Activated CD8-positive, alpha-beta memory T cell treated with anti-CD3 and anti-CD28 coated beads, Interleukin-2, amount 10 ng/mL, durations not matched to agents 7 days and 5 days (primary cell): Measurements from ENCODE around the gene NSD1. TPM values are rescaled to one million over a fixed set of nuclear protein-coding genes. Genes with fewer than 3 reads are reported as not detected.

Source experiments
- ATAC-seq: fragments of 150-1000 bp; cut with Tn5 transposase; one replicate; pipeline ENCODE4 v1.10.0; 2021; ENCODE audit warnings: moderate library complexity
- CTCF ChIA-PET: fragments of 350-600 bp; sonication (Branson Sonifier 250); formaldehyde crosslinking; loops from one replicate; lab custom pipeline; 2021; ENCODE audit warnings: antibody characterized with exemption; lab: Charles Lee
- DNase-seq: peaks from one replicate; pipeline ENCODE4 v3.0.0-alpha.2; 2020
- H3K27ac Mint-ChIP-seq: one replicate; pipeline ENCODE4 v1.8.0; 2021; ENCODE audit warnings: mild to moderate bottlenecking, mixed read lengths
- H3K27me3 Mint-ChIP-seq: one replicate; pipeline ENCODE4 v1.8.0; 2021; ENCODE audit warnings: mixed read lengths
- H3K36me3 Mint-ChIP-seq: one replicate; pipeline ENCODE4 v1.8.0; 2021; ENCODE audit warnings: mild to moderate bottlenecking, mixed read lengths
- H3K4me1 Mint-ChIP-seq: one replicate; pipeline ENCODE4 v1.8.0; 2021; ENCODE audit warnings: mixed read lengths
- H3K4me3 Mint-ChIP-seq: one replicate; pipeline ENCODE4 v1.8.0; 2021; ENCODE audit warnings: mild to moderate bottlenecking, moderate library complexity, mixed read lengths
- H3K9me3 Mint-ChIP-seq: one replicate; pipeline ENCODE4 v1.8.0; 2022; ENCODE audit warnings: low read depth, mixed read lengths
- total RNA-seq, 2 experiments: library from RNA; stranded (reverse); gene quantifications; one replicate each; pipeline ENCODE4 v1.2.3, GENCODE V29; 2021

The NSD1 gene
- total RNA-seq, 2 experiments from 2014 or later = 94.6 to 114 TPM

DNA sequence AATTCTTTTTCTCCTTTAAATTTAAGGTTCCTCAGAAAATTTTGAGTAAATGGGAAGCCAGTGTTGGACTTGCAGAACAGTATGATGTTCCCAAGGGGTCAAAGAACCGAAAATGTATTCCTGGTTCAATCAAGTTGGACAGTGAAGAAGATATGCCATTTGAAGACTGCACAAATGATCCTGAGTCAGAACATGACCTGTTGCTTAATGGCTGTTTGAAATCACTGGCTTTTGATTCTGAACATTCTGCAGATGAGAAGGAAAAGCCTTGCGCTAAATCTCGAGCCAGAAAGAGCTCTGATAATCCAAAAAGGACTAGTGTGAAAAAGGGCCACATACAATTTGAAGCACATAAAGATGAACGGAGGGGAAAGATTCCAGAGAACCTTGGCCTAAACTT lies 76.0 kb downstream of the NSD1 start:
- no peaks in the 10 kb centered on the region for H3K4me1 Mint-ChIP-seq
- ATAC-seq = no peak
- no peak overlapping the region for H3K4me3 Mint-ChIP-seq
- no peaks in the 10 kb centered on the region for H3K9me3 Mint-ChIP-seq
- H3K27me3 Mint-ChIP-seq = no peaks in the 10 kb centered on the region
- H3K27ac Mint-ChIP-seq = no peak overlapping the region
- no peak for DNase-seq
- CTCF ChIA-PET = interaction anchor here (0.5 to 1.5 kb wide), 2 partner anchors 15 to 96 kb away, joined by 4 to 5 read pairs; no protein-coding TSS in a partner anchor
- H3K36me3 Mint-ChIP-seq = peaks cover 44% of the 10 kb centered on the region

DNA sequence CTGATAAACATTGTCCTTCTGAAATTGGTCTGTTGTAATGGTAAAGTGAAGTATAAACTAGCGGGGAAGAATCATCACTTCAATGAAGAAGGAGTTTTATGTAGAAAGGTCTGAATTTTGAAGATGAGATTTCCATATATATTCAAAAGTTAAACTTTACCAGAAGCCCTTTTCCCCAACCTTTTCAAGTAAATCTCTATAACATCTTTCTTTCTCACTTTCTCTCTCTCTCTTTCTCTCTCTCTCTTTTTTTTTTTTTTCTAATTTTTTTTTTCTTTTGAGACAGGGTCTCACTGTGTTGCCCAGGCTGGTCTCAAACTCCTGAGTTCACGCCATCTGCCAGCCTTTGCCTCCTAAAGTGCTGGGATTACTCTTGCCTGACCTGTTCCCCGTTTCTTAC lies 78.7 kb downstream of the NSD1 start:
- Mint-ChIP-seq H3K27me3 (no peaks in the 10 kb centered on the region), H3K4me1 (no peaks in the 10 kb centered on the region), H3K9me3 (no peaks in the 10 kb centered on the region), H3K27ac (no peak overlapping the region), H3K4me3 (no peak overlapping the region), H3K36me3 (peaks cover 40% of the 10 kb centered on the region)
- ATAC-seq = no peak
- CTCF ChIA-PET = no interaction called here
- no peak for DNase-seq

DNA sequence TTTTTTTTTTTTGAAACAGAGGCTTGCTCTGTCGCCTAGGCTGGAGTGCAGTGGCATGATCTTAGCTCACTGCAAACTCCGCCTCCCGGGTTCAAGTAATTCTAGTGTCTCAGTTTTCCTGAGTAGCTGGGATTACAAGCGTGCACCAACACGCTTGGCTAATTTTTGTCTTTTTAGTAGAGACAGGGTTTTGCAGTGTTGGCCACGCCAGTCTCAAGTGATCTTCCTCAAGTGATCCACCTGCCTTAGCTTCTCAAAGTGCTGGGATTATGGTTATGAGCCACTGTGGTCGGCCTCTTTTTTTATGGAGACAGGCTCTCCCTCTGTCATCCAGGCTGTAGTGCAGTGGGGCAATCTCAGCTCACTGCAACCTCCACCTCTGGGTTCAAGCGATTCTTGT lies 87.0 kb downstream of the NSD1 start:
- H3K36me3 Mint-ChIP-seq = peaks cover 25% of the 10 kb centered on the region
- H3K27ac Mint-ChIP-seq = no peak overlapping the region
- H3K9me3 Mint-ChIP-seq = no peaks in the 10 kb centered on the region
- DNase-seq (no peak), ATAC-seq (no peak)
- no peaks in the 10 kb centered on the region for H3K27me3 Mint-ChIP-seq
- CTCF ChIA-PET = interaction anchor here (0.7 kb wide), 1 partner anchor 12 kb away, joined by 4 read pairs; no protein-coding TSS in a partner anchor
- no peak overlapping the region for H3K4me3 Mint-ChIP-seq
- H3K4me1 Mint-ChIP-seq = peaks cover 10% of the 10 kb centered on the region

DNA sequence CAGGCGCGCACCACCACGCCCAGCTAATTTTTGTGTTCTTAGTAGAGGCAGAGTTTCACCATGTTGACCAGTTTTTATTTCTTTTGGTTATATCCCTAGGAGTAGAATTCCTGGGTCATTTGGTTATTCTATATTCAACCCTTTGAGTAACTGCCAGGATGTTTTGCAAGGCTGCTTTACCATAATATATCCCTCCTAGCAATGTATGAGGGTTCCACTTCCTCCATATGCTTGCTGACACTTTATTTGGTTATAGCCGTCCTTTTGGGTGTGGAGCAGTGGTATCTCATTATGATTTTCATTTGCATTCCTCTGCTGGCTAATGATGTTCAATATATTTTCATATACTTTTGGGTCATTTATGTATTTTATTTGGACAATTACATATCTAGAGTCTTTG lies 88.7 kb downstream of the NSD1 start:
- H3K27ac Mint-ChIP-seq = no peak overlapping the region
- ATAC-seq = no peak
- H3K4me1 Mint-ChIP-seq = peaks cover 10% of the 10 kb centered on the region
- CTCF ChIA-PET = no interaction called here
- H3K27me3 Mint-ChIP-seq = no peaks in the 10 kb centered on the region
- no peak overlapping the region for H3K4me3 Mint-ChIP-seq
- peaks cover 25% of the 10 kb centered on the region for H3K36me3 Mint-ChIP-seq
- no peak for DNase-seq
- no peaks in the 10 kb centered on the region for H3K9me3 Mint-ChIP-seq

DNA sequence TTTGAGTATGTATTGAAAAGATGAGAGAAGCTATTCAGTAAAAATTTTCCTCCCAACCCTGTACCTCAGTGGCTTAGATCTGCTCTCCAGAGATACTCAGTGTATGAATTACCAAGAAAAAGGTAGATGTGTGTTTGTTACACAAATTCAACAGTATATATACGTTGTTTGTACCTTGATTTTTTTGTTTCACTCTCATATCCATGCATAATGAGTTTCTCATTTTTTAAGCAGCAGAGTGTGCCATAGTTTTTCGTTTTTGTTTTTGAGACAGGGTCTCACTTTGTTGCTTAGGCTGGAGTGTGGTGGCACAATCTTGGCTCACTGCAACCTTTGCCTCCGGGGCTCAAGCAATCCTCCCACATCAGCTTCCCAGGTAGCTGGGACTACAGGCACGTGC lies 92.2 kb downstream of the NSD1 start:
- Mint-ChIP-seq H3K4me3 (no peak overlapping the region), H3K27me3 (no peaks in the 10 kb centered on the region), H3K36me3 (peaks cover 23% of the 10 kb centered on the region), H3K4me1 (peaks cover 2% of the 10 kb centered on the region), H3K27ac (no peak overlapping the region), H3K9me3 (no peaks in the 10 kb centered on the region)
- ATAC-seq = no peak
- CTCF ChIA-PET = no interaction called here
- no peak for DNase-seq

DNA sequence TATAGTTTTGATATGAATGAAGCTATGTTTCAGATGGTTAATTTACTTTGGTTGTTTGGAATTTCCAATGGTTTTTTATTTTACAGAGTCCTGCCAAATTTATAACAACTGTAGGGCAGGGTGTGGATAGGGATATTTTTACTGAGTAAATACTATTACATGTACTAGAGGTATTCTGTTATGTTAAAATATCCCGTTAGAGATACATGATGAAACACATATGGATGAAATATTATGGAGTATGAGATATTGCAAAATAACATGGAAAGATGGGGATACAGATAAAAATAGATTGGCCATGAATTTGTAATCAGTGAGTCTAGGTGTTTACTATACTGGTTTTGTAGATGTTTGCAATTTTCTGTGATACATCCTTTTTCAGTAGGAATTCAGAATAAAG lies 93.3 kb downstream of the NSD1 start:
- H3K4me3 Mint-ChIP-seq = no peak overlapping the region
- peaks cover 2% of the 10 kb centered on the region for H3K4me1 Mint-ChIP-seq
- DNase-seq = no peak
- H3K27me3 Mint-ChIP-seq = no peaks in the 10 kb centered on the region
- no peaks in the 10 kb centered on the region for H3K9me3 Mint-ChIP-seq
- H3K36me3 Mint-ChIP-seq = peaks cover 20% of the 10 kb centered on the region
- ATAC-seq = no peak
- CTCF ChIA-PET = no interaction called here
- H3K27ac Mint-ChIP-seq = no peak overlapping the region

DNA sequence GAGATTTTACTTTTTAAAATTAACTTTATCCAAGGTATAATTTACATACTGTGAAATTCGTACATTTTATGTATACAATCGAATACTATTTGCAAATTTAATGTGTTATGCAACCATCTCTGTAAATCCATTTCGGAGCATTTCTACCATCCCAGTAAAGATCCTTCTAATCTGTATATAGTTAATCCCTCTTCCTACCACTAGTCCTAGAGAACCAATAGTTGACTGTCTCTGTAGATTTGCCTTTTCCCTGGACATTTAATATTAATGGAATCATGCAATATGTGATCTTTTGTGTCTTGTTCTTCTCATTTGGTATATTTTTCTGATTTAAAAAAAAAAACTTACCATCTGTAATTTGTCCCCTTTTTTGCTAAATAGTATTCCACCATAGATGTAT lies 95.2 kb downstream of the NSD1 start:
- H3K4me1 Mint-ChIP-seq = peaks cover 3% of the 10 kb centered on the region
- DNase-seq = no peak
- no peak overlapping the region for H3K27ac Mint-ChIP-seq
- no peaks in the 10 kb centered on the region for H3K27me3 Mint-ChIP-seq
- CTCF ChIA-PET = no interaction called here
- no peaks in the 10 kb centered on the region for H3K9me3 Mint-ChIP-seq
- H3K4me3 Mint-ChIP-seq = no peak overlapping the region
- H3K36me3 Mint-ChIP-seq = peaks cover 15% of the 10 kb centered on the region
- no peak for ATAC-seq

DNA sequence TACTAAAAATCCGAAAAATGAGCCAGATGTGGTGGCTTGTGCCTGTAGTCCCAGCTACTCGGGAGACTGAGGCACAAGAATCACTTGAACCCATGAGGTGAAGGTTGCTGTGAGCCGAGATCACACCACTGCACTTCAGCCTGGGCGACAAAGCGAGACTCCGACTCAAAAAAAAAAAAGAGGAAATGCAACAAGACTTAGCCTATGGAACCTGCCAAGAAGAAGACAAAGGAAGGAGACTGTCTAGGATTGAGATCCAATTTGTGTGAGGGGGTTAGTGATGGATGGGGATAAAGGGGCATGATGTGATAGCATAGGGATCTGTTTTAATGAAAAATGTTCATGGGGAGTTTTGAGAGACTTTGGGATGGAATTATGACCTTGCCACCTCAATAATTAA lies 97.1 kb downstream of the NSD1 start:
- H3K4me3 Mint-ChIP-seq = no peak overlapping the region
- H3K4me1 Mint-ChIP-seq = peaks cover 4% of the 10 kb centered on the region
- ATAC-seq (no peak), DNase-seq (no peak)
- H3K27ac Mint-ChIP-seq = no peak overlapping the region
- CTCF ChIA-PET = no interaction called here
- H3K27me3 Mint-ChIP-seq = no peaks in the 10 kb centered on the region
- H3K36me3 Mint-ChIP-seq = peaks cover 14% of the 10 kb centered on the region
- no peaks in the 10 kb centered on the region for H3K9me3 Mint-ChIP-seq

DNA sequence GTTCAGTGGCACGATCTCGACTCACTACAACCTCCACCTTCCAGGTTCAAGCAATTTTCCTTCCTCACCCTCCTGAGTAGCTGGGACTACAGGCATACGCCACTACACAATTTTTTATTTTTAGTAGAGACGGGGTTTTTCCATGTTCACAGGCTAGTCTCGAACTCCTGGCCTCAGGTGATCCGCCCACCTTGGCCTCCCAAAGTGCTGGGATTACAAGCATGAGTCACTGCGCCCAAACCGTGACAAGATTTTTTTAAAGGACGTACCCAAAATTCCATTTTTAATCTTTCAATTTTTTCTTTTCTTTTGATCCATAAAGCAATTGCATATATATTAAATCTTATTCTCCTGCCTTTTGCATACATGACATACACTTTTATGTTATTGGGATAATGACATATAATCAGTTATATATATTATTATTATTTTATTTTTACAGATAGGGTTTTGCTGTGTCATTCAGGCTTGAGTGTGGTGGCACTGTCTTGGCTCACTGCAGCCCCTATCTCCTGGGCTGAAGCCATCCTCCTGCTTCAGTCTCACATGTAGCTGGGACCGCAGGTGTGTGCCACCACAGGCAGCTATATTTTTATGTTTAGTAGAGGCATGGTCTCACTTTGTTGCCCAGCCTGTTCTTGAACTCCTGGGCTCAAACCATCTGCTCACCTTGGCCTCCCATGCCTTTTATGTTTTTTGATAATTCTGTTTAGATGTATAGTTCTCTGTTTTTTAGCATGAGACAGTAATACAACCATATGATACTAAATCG lies 98.1 kb downstream of the NSD1 start:
- Mint-ChIP-seq H3K9me3 (no peaks in the 10 kb centered on the region), H3K36me3 (peaks cover 18% of the 10 kb centered on the region), H3K27me3 (no peaks in the 10 kb centered on the region), H3K4me1 (peaks cover 4% of the 10 kb centered on the region), H3K4me3 (no peak overlapping the region), H3K27ac (no peak overlapping the region)
- DNase-seq (no peak), ATAC-seq (no peak)
- CTCF ChIA-PET = no interaction called here

DNA sequence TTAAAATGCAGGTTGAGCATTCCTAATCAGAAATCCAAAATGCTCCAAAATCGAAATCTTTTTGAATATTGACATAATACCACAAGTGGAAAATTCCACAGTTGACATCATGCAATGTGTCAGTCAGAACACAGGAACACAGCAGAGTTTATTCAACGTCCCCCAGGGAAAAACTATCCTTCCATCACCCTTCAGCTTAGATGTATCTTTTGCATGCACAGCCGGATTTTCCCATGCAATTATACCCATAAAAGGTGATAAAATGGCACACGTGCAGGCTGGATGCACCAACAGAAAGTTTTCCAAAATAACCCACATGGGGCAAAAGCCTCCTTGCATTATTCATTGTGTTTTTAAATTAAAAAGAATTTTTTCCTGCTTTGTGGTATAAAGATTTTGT lies 98.8 kb downstream of the NSD1 start:
- Mint-ChIP-seq H3K27ac (no peak overlapping the region), H3K4me3 (no peak overlapping the region), H3K4me1 (peaks cover 4% of the 10 kb centered on the region), H3K27me3 (no peaks in the 10 kb centered on the region), H3K36me3 (peaks cover 20% of the 10 kb centered on the region), H3K9me3 (no peaks in the 10 kb centered on the region)
- CTCF ChIA-PET = interaction anchor here (1.5 kb wide), 1 partner anchor 14 kb away, joined by 3 read pairs; no protein-coding TSS in a partner anchor
- ATAC-seq (no peak), DNase-seq (no peak)

DNA sequence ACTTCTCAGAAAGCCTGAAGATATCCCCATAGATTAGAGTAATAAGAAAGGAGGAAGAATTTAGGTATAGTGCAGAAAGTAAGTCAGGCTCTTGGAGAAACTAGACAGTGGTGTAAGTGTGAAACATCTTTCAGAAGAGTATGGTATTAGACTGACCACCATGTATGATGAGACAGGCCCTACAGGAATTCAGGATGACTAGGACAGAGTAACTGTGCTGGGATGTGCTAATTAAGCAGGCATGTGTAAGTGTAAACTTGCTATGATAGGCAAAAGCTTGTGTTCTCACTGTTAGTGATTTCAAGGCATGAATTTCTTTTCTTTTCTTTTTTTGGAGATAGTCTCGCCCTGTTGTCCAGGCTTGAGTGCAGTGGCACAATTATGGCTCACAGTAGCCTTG lies 99.2 kb downstream of the NSD1 start:
- no peak for DNase-seq
- peaks cover 4% of the 10 kb centered on the region for H3K4me1 Mint-ChIP-seq

DNA sequence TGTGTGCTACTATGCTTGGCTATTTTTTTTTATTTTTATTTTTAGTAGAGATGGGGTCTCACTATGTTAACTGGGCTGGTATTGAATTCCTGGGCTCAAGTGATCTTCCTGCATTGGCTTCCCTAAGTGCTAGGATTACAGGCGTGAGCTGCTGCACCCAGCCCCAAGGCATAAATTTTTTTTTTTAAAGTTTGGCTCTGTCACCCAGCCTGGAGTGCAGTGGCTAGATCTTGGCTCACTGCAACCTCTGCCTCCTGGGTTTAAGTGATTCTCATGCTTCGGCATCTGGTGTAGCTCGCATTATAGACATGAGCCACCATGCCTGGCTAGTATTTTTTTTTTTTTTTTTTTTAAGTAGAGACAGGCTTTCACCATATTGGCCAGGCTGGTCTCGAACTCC lies 99.6 kb downstream of the NSD1 start:
- DNase-seq (no peak), ATAC-seq (no peak)
- no peaks in the 10 kb centered on the region for H3K9me3 Mint-ChIP-seq
- CTCF ChIA-PET = interaction anchor here (1.5 kb wide), 1 partner anchor 13 kb away, joined by 3 read pairs; no protein-coding TSS in a partner anchor
- peaks cover 4% of the 10 kb centered on the region for H3K4me1 Mint-ChIP-seq
- no peaks in the 10 kb centered on the region for H3K27me3 Mint-ChIP-seq
- no peak overlapping the region for H3K4me3 Mint-ChIP-seq
- peaks cover 24% of the 10 kb centered on the region for H3K36me3 Mint-ChIP-seq
- no peak overlapping the region for H3K27ac Mint-ChIP-seq

More for the DNA sequence above, 99.2 kb downstream of the NSD1 start:
- Mint-ChIP-seq H3K27ac (no peak overlapping the region), H3K9me3 (no peaks in the 10 kb centered on the region), H3K36me3 (peaks cover 22% of the 10 kb centered on the region), H3K27me3 (no peaks in the 10 kb centered on the region), H3K4me3 (no peak overlapping the region)
- ATAC-seq = no peak
- CTCF ChIA-PET = interaction anchor here (1.5 kb wide), 1 partner anchor 14 kb away, joined by 3 read pairs; no protein-coding TSS in a partner anchor

DNA sequence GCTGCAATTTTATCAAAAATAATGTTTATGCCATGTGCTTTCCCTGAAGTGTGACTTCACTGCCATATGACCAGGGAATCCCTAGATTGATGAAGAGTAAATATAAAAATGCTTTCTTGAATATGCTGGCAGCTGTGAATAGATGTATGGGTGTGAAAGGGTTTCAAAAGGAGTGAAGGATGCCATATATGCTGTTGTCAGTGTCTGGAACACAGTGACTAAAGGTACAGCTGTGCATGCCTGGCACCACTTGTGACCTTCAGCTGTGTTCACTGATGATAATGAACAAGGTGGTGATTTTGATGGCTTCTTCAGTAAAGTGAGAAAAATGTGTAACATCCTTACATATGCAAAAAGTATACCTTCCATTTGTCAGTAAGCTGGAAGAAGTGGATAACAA lies 100.2 kb downstream of the NSD1 start:
- CTCF ChIA-PET = interaction anchor here (0.9 to 1.5 kb wide), 2 partner anchors 13 to 100 kb away, joined by 3 read pairs; no protein-coding TSS in a partner anchor
- H3K27me3 Mint-ChIP-seq = no peaks in the 10 kb centered on the region
- H3K27ac Mint-ChIP-seq = no peak overlapping the region
- no peak for ATAC-seq
- no peaks in the 10 kb centered on the region for H3K9me3 Mint-ChIP-seq
- peaks cover 4% of the 10 kb centered on the region for H3K4me1 Mint-ChIP-seq
- H3K4me3 Mint-ChIP-seq = no peak overlapping the region
- no peak for DNase-seq
- H3K36me3 Mint-ChIP-seq = peaks cover 27% of the 10 kb centered on the region

DNA sequence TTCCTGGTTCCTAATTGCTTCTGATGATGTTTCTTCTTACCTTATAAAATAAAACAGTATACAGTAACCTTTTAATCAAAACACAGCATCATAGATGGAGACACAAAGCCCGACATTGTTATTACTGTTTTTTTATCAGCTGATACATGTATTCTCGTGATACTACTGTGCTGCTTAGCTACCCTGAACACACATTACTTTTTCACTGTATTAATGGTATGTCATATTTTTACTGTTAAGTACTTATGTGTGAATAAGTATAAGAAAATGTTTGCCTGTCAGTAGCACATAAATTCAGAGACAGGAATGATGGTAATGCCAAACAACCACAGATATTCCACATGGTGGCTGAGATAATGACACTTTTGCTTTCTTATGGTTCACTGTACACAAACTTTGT lies 101.3 kb downstream of the NSD1 start:
- peaks cover 27% of the 10 kb centered on the region for H3K36me3 Mint-ChIP-seq

More for the DNA sequence above, 101.3 kb downstream of the NSD1 start:
- Mint-ChIP-seq H3K9me3 (no peaks in the 10 kb centered on the region), H3K27ac (no peak overlapping the region), H3K27me3 (no peaks in the 10 kb centered on the region), H3K4me3 (no peak overlapping the region), H3K4me1 (peaks cover 4% of the 10 kb centered on the region)
- CTCF ChIA-PET = interaction anchor here (0.9 kb wide), 1 partner anchor 101 kb away, joined by 3 read pairs; no protein-coding TSS in a partner anchor
- DNase-seq = no peak
- ATAC-seq = no peak
